Brain microvascular endothelial cell (primary cell): ENCODE data around the gene PACRG.

Source experiments
- DNase-seq: peaks from one replicate; pipeline ENCODE4 v3.0.0-alpha.2; 2020
- H3K27ac ChIP-seq: fragments of 250-450 bp; sonication (Bioruptor Pico); 2 replicates; pipeline ENCODE4 v1.5.1; 2020; ENCODE audit warnings: mild to moderate bottlenecking, moderate library complexity
- H3K27me3 ChIP-seq: fragments of 250-450 bp; sonication (Bioruptor Pico); replicated peaks from 2 replicates; pipeline ENCODE4 v1.5.1; 2020; ENCODE audit warnings: mild to moderate bottlenecking
- H3K36me3 ChIP-seq: fragments of 250-450 bp; sonication (Bioruptor Pico); replicated peaks from 2 replicates; pipeline ENCODE4 v1.5.1; 2020; ENCODE audit warnings: mild to moderate bottlenecking
- H3K4me3 ChIP-seq: 2 replicates; pipeline ENCODE4 v1.5.1; 2011; ENCODE audit warnings: low read depth, mild to moderate bottlenecking, control low read depth, low read length, moderate library complexity
- in situ Hi-C: cut with HindIII; loops from 2 replicates; pipeline ENCODE4 v1.10.0; 2017; ENCODE audit warnings: low sequenced_read_pairs, low pct_ligation_motif_present
- TF ChIP-seq, protein P1 (sequence below): IDR thresholded peaks from 2 replicates; pipeline ENCODE4 v1.5.1; 2011; ENCODE audit warnings: low read depth, mild to moderate bottlenecking, moderate library complexity, low read length, control low read depth, inconsistent platforms; ENCODE audit errors: missing control alignments

PACRG gene

DNA sequence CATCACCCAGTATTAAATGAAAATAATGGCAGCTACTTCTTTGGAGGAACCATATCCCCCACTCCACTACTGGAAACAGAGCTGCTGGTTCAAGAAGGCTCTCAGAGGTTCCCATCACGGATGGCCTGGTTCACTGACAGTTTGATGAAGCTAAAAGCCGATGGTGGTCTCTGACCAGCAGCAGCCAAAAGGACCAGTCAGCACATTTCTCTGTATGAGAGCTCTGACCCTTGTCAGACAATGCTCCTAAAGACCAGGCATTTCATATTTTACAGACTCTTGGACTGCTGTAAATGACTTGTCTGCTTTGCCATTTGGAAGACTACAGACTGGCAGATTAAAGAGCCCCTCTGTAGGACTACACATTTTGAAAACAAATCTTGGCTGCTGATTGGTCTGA, 16.8 kb upstream of the PACRG start:
- Histone ChIP-seq H3K27ac (no peak overlapping the region), H3K27me3 (no peaks in the 10 kb centered on the region), H3K4me3 (no peak overlapping the region), H3K36me3 (no peaks in the 10 kb centered on the region)
- in situ Hi-C loops: no loop called here
- no peak for DNase-seq
- TF ChIP-seq, protein P1, sequence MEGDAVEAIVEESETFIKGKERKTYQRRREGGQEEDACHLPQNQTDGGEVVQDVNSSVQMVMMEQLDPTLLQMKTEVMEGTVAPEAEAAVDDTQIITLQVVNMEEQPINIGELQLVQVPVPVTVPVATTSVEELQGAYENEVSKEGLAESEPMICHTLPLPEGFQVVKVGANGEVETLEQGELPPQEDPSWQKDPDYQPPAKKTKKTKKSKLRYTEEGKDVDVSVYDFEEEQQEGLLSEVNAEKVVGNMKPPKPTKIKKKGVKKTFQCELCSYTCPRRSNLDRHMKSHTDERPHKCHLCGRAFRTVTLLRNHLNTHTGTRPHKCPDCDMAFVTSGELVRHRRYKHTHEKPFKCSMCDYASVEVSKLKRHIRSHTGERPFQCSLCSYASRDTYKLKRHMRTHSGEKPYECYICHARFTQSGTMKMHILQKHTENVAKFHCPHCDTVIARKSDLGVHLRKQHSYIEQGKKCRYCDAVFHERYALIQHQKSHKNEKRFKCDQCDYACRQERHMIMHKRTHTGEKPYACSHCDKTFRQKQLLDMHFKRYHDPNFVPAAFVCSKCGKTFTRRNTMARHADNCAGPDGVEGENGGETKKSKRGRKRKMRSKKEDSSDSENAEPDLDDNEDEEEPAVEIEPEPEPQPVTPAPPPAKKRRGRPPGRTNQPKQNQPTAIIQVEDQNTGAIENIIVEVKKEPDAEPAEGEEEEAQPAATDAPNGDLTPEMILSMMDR: no peak

GRCh38 chr6:162711376-162711775, 16.4 kb upstream of the PACRG start:
- in situ Hi-C loops: no loop called here
- Histone ChIP-seq H3K27me3 (no peaks in the 10 kb centered on the region), H3K4me3 (no peak overlapping the region), H3K27ac (no peak overlapping the region), H3K36me3 (no peaks in the 10 kb centered on the region)
- TF ChIP-seq, protein P1: no peak
- DNase-seq: no peak

- in situ Hi-C loops: no loop called here
- no peak for DNase-seq
- TF ChIP-seq, protein P1: no peak
- no peak overlapping the region for H3K4me3 ChIP-seq
- H3K36me3 ChIP-seq: no peaks in the 10 kb centered on the region
- H3K27me3 ChIP-seq: no peaks in the 10 kb centered on the region
- H3K27ac ChIP-seq: no peak overlapping the region
Observed at GRCh38 chr6:162712694-162713093, 15.1 kb upstream of the PACRG start.

DNA sequence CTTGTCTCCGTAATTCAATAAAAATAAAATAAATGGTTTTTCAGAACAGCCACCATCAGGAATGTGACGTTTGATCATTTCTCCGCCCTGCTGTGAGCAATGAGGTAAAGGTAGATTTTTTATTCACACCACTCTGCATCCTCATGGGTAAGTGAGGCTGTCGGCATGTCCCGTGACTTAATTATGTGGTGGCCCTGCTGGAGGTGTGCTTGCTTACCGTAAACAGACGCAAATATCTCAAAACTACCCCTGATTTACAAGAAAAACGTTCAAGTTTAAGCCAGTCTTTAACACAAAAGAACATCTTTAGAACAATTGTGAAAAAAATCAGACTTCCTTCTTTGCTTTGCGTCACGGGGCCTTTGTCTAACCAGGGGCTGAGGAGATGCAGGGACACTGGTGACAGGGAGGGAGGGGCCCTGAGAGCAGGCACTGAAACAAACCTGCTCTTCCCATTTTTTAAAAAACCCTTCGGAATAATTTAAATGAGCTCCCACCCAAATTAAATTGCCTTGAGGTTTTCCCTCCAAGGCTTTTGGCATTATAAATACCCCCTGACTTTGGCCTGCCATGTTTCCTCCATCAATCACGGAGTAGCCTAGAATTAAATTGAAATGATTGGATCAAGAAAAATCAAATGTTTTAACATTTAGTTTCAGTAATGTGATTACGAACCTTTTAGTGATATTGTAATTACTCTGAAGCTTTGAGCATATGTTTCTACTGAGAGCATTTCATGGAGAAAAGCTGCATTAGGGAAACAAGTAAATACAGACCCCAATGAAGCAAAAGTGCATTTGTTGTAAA, 13.6 kb upstream of the PACRG start:
- no peaks in the 10 kb centered on the region for H3K36me3 ChIP-seq
- in situ Hi-C loops: no loop called here
- H3K27me3 ChIP-seq: no peaks in the 10 kb centered on the region
- H3K27ac ChIP-seq: no peak overlapping the region
- DNase-seq: no peak
- no peak overlapping the region for H3K4me3 ChIP-seq
- TF ChIP-seq, protein P1: no peak

DNA sequence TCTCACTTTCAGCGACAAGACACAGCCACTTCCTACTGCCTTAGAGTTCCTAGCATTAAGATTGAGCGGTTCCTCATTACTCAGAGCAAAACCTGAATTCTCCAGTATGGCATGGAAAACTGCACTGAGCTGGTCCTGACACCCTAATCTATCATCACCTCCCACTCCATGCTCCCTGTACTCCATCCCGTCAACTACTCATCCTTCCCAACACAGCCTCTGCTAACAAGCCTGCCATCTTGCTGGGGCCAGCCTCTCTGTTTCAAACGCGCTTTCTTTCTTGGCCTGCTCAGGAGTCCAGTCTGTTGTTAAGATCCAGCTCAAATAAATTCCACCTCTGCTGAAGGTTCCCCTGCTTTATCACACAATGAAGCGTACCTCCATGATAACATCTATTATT, 12.2 kb upstream of the PACRG start:
- Histone ChIP-seq H3K27ac (no peak overlapping the region), H3K27me3 (no peaks in the 10 kb centered on the region), H3K36me3 (no peaks in the 10 kb centered on the region), H3K4me3 (no peak overlapping the region)
- TF ChIP-seq, protein P1: no peak
- in situ Hi-C loops: no loop called here
- DNase-seq: no peak

DNA sequence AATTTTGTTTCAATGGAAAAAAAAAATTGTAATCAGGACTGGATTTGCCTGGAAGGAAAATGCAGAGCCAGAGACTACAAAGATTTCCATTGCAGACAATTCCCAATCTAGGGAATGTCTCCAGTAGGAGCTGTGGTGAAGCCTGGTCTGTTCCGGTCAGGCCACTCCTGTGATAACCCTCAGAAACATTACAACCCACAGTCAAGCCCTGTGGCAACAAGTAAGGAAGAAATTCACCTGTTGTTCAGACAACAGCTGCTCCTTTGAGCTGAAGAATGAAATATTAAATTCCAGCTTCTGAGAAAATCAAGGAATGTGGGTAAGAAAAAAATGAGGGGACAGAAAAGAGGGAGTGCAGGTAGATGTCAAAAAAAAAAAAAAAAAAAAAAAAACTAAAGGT, 8.2 kb upstream of the PACRG start:
- in situ Hi-C loops: no loop called here
- TF ChIP-seq, protein P1: no peak
- no peak for DNase-seq
- Histone ChIP-seq H3K4me3 (no peak overlapping the region), H3K27ac (no peak overlapping the region), H3K27me3 (no peaks in the 10 kb centered on the region), H3K36me3 (no peaks in the 10 kb centered on the region)
